Colonic mucosa (tissue), 4 donors: ENCODE results near the gene STK17B. TPM values are rescaled to one million over a fixed set of nuclear protein-coding genes. Genes with fewer than 3 reads are reported as not detected.

Experiments
- DNase-seq: peaks from one replicate; pipeline ENCODE4 v3.0.0-alpha.2; 2020
- H3K27ac ChIP-seq: fragments of 200-600 bp; one replicate; pipeline ENCODE4 v1.8.0; 2021
- H3K27me3 ChIP-seq: fragments of 200-600 bp; one replicate; pipeline ENCODE4 v1.8.0; 2021
- H3K36me3 ChIP-seq: fragments of 200-600 bp; one replicate; pipeline ENCODE4 v1.8.0; 2021
- H3K4me1 ChIP-seq: fragments of 200-600 bp; one replicate; pipeline ENCODE4 v1.8.0; 2021; ENCODE audit warnings: mild to moderate bottlenecking
- H3K4me3 ChIP-seq: fragments of 200-600 bp; one replicate; pipeline ENCODE4 v1.8.0; 2021
- H3K9ac ChIP-seq, 2 donors: one replicate each; pipeline ENCODE4 v1.7.0; 2013; ENCODE audit warnings: control low read depth in 2 of 2, low read depth in 2 of 2, low read length in 2 of 2
- H3K9me3 ChIP-seq: fragments of 200-600 bp; one replicate; pipeline ENCODE4 v1.8.0; 2021
- intact Hi-C: fragments of 100-400 bp; cut with DNase I; formaldehyde crosslinking; loops from one replicate; pipeline ENCODE4 v1.14.1; 2022
- total RNA-seq, 2 donors: library from RNA; stranded (reverse); fragmentation: NEBNext Ultra II Directional in 1 of 2; extraction: Animal tissue kit (Norgen Biotek cat#: 25700) in 1 of 2; gene quantifications; one replicate each; pipeline ENCODE4 v1.2.1, GENCODE V29; 2021
- TF ChIP-seq, protein P1 (sequence below): fragments of 200-600 bp; IDR thresholded peaks from one replicate; pipeline ENCODE4 v1.8.0; 2022; ENCODE audit warnings: antibody characterized with exemption, mild to moderate bottlenecking
- donor health status: healthy.
- donor health status: DM: no; HTN: no; CAD: no.
- donor health status: DM: no; HTN: no; CAD: no.

The STK17B gene
- total RNA-seq, 2 donors from 2014 or later = 13.9 to 40.5 TPM

DNA sequence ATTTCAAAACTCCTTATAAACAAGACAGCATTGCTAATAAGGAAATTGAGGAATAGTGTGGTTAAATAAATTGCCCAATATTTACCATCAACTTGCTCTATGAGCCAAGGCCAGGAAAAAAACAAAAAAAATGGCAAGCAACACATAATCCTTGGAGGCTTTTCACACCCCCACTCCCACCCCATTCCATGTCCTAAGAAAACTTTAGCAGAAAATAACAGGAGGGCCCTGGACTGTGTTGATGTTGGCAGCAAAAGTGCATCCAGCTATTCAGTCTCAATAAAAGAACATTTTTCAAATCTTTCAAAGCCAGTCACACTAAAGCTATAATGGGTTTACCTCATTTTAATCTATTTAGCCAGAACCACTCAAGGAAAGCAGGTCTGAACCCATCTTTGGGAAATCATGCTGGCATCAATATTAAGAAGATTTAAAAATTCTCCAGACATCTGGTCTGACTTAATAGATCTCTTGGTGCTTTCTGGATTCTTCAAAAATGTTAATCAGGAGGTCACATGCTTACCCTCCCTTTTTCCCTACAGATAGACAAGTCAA, 34.6 kb upstream of the STK17B start:
- no peaks in the 10 kb centered on the region for H3K27me3 ChIP-seq
- no peaks in the 10 kb centered on the region for H3K9me3 ChIP-seq
- no peak overlapping the region for H3K9ac ChIP-seq
- intact Hi-C loops = no loop called here
- no peak overlapping the region for H3K4me3 ChIP-seq
- TF ChIP-seq, protein P1, sequence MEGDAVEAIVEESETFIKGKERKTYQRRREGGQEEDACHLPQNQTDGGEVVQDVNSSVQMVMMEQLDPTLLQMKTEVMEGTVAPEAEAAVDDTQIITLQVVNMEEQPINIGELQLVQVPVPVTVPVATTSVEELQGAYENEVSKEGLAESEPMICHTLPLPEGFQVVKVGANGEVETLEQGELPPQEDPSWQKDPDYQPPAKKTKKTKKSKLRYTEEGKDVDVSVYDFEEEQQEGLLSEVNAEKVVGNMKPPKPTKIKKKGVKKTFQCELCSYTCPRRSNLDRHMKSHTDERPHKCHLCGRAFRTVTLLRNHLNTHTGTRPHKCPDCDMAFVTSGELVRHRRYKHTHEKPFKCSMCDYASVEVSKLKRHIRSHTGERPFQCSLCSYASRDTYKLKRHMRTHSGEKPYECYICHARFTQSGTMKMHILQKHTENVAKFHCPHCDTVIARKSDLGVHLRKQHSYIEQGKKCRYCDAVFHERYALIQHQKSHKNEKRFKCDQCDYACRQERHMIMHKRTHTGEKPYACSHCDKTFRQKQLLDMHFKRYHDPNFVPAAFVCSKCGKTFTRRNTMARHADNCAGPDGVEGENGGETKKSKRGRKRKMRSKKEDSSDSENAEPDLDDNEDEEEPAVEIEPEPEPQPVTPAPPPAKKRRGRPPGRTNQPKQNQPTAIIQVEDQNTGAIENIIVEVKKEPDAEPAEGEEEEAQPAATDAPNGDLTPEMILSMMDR = no peak
- H3K36me3 ChIP-seq = no peaks in the 10 kb centered on the region
- no peak overlapping the region for H3K27ac ChIP-seq
- H3K4me1 ChIP-seq = no peaks in the 10 kb centered on the region
- DNase-seq = no peak

DNA sequence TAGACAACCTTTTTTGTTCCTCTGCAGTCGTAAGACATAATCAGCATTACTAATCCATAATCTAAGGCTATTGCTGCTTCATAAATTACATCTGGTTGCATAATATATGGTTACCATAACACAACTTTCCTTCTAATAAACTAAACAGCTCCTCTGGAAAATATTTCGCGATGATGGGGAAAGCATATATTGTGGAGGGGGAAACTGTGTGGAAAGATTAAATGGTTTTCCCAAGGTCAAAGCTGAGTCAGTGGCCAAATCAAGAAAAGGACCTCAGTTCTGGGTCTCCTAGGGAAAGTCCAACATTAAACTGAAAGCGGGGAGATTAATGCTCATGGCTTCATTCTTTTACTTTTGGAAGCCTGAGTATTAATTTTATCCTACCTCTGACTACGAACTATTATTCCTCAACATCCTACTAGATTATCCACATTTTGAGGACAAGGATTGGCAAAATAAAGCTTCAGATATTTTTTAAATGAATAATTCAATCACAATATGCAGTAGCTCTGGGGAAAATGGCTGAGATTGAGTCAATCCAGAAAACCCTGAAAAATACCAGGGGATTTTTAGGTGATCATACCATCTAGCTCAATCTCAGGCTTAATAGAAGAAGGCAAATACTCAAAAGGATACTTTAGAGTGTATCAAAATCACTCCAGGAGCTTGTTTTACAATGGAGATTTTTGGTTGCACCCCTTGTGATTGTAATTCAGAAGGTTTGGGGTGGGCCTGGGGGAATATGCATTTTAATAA, 33.8 kb upstream of the STK17B start:
- TF ChIP-seq, protein P1 = no peak
- no peaks in the 10 kb centered on the region for H3K9me3 ChIP-seq
- H3K4me3 ChIP-seq = no peak overlapping the region
- no peaks in the 10 kb centered on the region for H3K4me1 ChIP-seq
- no peak overlapping the region for H3K9ac ChIP-seq
- H3K27me3 ChIP-seq = no peaks in the 10 kb centered on the region
- no peak overlapping the region for H3K27ac ChIP-seq
- H3K36me3 ChIP-seq = no peaks in the 10 kb centered on the region
- intact Hi-C loops = no loop called here
- DNase-seq = no peak

GRCh38 chr2:196201229-196202009, 30.0 kb upstream of the STK17B start:
- Histone ChIP-seq H3K4me1 (no peaks in the 10 kb centered on the region), H3K27me3 (no peaks in the 10 kb centered on the region), H3K36me3 (no peaks in the 10 kb centered on the region), H3K27ac (no peak overlapping the region), H3K4me3 (no peak overlapping the region), H3K9ac (no peak overlapping the region), H3K9me3 (no peaks in the 10 kb centered on the region)
- TF ChIP-seq, protein P1 = no peak
- no peak for DNase-seq
- intact Hi-C loops = no loop called here

DNA sequence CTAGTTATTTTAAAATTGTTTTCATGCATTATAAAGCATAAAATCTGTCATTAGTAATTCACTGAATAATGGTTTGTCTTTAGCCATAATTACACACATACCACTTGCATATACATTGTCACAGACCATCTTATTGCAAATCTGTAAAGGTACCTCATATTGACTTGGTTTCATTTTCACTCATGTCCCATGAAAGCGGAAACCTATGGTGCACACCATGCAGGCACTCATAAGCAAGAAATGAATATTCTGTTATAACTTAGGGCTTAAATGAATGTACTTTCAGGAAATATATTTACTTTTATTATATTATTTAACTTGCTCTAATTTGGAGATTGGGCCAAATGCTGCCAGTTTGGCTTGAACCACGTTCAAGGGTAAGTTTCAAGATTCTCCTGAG, 29.2 kb upstream of the STK17B start:
- Histone ChIP-seq H3K9me3 (no peaks in the 10 kb centered on the region), H3K9ac (no peak overlapping the region), H3K4me1 (no peaks in the 10 kb centered on the region), H3K27me3 (no peaks in the 10 kb centered on the region), H3K36me3 (no peaks in the 10 kb centered on the region), H3K4me3 (no peak overlapping the region), H3K27ac (no peak overlapping the region)
- DNase-seq = no peak
- TF ChIP-seq, protein P1 = no peak
- intact Hi-C loops = no loop called here

GRCh38 chr2:196195758-196196157, 24.4 kb upstream of the STK17B start:
- H3K4me3 ChIP-seq = no peak overlapping the region
- no peaks in the 10 kb centered on the region for H3K36me3 ChIP-seq
- no peaks in the 10 kb centered on the region for H3K4me1 ChIP-seq
- H3K27me3 ChIP-seq = no peaks in the 10 kb centered on the region
- intact Hi-C loops = no loop called here
- DNase-seq = no peak
- H3K9ac ChIP-seq = no peak overlapping the region
- H3K9me3 ChIP-seq = no peaks in the 10 kb centered on the region
- TF ChIP-seq, protein P1 = no peak
- no peak overlapping the region for H3K27ac ChIP-seq
